Endothelial cell (in vitro differentiated cells): ENCODE measurements around the gene SEMA6B. TPM values are rescaled to one million over a fixed set of nuclear protein-coding genes. Genes with fewer than 3 reads are reported as not detected.

ENCODE experiments used
- DNase-seq: peaks from one replicate; pipeline ENCODE4 v3.0.0; 2021; ENCODE audit warnings: low spot score
- H3K27ac Mint-ChIP-seq: one replicate; pipeline ENCODE4 v1.8.0; 2021; ENCODE audit warnings: mixed read lengths, inconsistent platforms; ENCODE audit not compliant: unreplicated experiment
- H3K27me3 Mint-ChIP-seq: one replicate; pipeline ENCODE4 v1.8.0; 2021; ENCODE audit warnings: mild to moderate bottlenecking, moderate library complexity, mixed read lengths, inconsistent platforms; ENCODE audit not compliant: unreplicated experiment
- H3K36me3 Mint-ChIP-seq: one replicate; pipeline ENCODE4 v1.8.0; 2021; ENCODE audit warnings: mild to moderate bottlenecking, low read depth, mixed read lengths, inconsistent platforms; ENCODE audit not compliant: unreplicated experiment
- H3K4me1 Mint-ChIP-seq: one replicate; pipeline ENCODE4 v1.8.0; 2021; ENCODE audit warnings: mild to moderate bottlenecking, mixed read lengths, inconsistent platforms; ENCODE audit not compliant: unreplicated experiment
- H3K4me3 Mint-ChIP-seq: one replicate; pipeline ENCODE4 v1.8.0; 2021; ENCODE audit warnings: mild to moderate bottlenecking, mixed read lengths, inconsistent platforms; ENCODE audit not compliant: unreplicated experiment
- H3K9me3 Mint-ChIP-seq: one replicate; pipeline ENCODE4 v1.8.0; 2021; ENCODE audit warnings: mixed read lengths, inconsistent platforms; ENCODE audit not compliant: unreplicated experiment
- total RNA-seq: library from RNA; stranded (reverse); fragmentation: NEBNext Ultra II Directional; extraction: Animal tissue kit (Norgen Biotek cat#: 25700); gene quantifications from one replicate; pipeline ENCODE4 v1.2.1, GENCODE V29; 2021; ENCODE audit not compliant: unreplicated experiment
- TF ChIP-seq, protein P1 (sequence below): fragments of 200-600 bp; sonication (generic); IDR thresholded peaks from one replicate; pipeline ENCODE4 v1.5.0; 2021; ENCODE audit warnings: antibody characterized with exemption; ENCODE audit not compliant: unreplicated experiment

The SEMA6B gene
- total RNA-seq, 1 donor from 2014 or later = 43.7 TPM

DNA sequence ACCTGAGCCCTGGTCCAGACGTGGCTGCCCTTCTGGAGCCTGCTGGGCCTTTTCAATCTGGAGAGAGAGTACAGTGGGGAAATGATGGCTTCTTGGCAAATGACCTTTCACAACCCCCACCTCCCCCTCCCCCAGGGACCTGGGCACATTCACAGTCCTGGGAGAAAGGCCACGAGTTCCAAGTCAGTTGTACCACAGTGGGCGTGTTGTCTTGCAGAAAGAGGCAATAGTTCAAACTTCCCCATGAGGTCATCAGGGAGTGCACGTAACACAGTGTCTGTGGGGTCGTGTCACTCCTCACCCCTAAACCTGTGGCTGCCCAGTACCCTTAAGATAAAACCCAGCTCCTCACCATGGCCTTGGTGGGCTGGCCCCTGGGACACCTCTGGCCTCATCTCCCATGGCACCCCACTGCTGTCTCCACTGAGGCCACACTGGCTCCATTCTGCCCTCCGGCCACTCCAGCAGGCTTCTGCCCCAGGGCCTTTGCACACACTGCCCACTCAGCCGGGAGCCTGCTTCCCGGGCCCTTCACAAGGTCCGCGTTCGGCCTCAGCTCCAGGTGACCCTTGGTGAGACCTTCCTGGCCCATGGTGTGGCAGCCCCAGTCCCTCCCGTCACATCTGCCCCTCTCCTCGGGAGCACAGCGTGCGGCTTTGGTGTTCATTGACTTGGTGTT is 54.5 kb downstream of the SEMA6B start:
- Mint-ChIP-seq H3K27me3 (peaks cover 27% of the 10 kb centered on the region), H3K4me1 (peaks cover 4% of the 10 kb centered on the region), H3K4me3 (peak overlapping the region; percentile 21), H3K9me3 (no peaks in the 10 kb centered on the region), H3K36me3 (peaks cover 22% of the 10 kb centered on the region), H3K27ac (peak overlapping the region; percentile 9)
- TF ChIP-seq, protein P1, sequence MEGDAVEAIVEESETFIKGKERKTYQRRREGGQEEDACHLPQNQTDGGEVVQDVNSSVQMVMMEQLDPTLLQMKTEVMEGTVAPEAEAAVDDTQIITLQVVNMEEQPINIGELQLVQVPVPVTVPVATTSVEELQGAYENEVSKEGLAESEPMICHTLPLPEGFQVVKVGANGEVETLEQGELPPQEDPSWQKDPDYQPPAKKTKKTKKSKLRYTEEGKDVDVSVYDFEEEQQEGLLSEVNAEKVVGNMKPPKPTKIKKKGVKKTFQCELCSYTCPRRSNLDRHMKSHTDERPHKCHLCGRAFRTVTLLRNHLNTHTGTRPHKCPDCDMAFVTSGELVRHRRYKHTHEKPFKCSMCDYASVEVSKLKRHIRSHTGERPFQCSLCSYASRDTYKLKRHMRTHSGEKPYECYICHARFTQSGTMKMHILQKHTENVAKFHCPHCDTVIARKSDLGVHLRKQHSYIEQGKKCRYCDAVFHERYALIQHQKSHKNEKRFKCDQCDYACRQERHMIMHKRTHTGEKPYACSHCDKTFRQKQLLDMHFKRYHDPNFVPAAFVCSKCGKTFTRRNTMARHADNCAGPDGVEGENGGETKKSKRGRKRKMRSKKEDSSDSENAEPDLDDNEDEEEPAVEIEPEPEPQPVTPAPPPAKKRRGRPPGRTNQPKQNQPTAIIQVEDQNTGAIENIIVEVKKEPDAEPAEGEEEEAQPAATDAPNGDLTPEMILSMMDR = no peak
- DNase-seq = no peak

- Mint-ChIP-seq H3K27me3 (peaks cover 26% of the 10 kb centered on the region), H3K9me3 (no peaks in the 10 kb centered on the region), H3K27ac (no peak overlapping the region), H3K36me3 (peaks cover 26% of the 10 kb centered on the region), H3K4me3 (no peak overlapping the region), H3K4me1 (peaks cover 4% of the 10 kb centered on the region)
- DNase-seq = no peak
- TF ChIP-seq, protein P1 = no peak
Measured at GRCh38 chr19:4504297-4504701, 55.2 kb downstream of the SEMA6B start.

DNA sequence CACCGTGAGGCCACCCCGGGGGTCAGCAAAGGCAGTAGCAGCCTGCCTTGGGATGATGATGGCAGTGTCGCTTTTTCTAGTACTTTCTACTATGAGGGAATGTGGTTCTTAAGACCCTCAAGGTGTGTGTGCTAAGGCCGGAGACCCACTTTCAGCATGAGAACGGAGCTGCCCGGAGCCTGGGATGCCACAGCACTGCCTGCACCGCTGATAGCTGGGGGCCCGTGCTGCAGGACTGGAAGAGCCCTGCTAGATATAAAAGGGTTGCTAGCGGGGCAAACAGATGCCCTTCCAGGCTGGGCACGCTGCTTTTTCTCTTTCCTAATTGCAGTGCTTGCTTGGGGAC is 55.7 kb downstream of the SEMA6B start:
- Mint-ChIP-seq H3K36me3 (peaks cover 26% of the 10 kb centered on the region), H3K4me1 (peaks cover 4% of the 10 kb centered on the region), H3K9me3 (no peaks in the 10 kb centered on the region), H3K27ac (no peak overlapping the region), H3K4me3 (no peak overlapping the region), H3K27me3 (peaks cover 26% of the 10 kb centered on the region)
- no peak for DNase-seq
- TF ChIP-seq, protein P1 = no peak

GRCh38 chr19:4503132-4503824 is 56.2 kb downstream of the SEMA6B start:
- no peak for DNase-seq
- peaks cover 4% of the 10 kb centered on the region for H3K4me1 Mint-ChIP-seq
- TF ChIP-seq, protein P1 = no peak
- H3K27me3 Mint-ChIP-seq = peaks cover 24% of the 10 kb centered on the region
- H3K9me3 Mint-ChIP-seq = no peaks in the 10 kb centered on the region
- H3K4me3 Mint-ChIP-seq = no peak overlapping the region
- H3K27ac Mint-ChIP-seq = no peak overlapping the region
- H3K36me3 Mint-ChIP-seq = peaks cover 26% of the 10 kb centered on the region
